HCT116 (cell line): Measurements from ENCODE around the gene EIF1AD. TPM values are rescaled to one million over a fixed set of nuclear protein-coding genes. Genes with fewer than 3 reads are reported as not detected.

Experiments used
- ATAC-seq: fragments of 200-7000 bp; cut with Tn5 transposase; 2 replicates; pipeline ENCODE4 v1.9.1; 2020; ENCODE audit warnings: mild to moderate bottlenecking, moderate library complexity
- BruUV-seq: library from RNA; stranded (reverse); fragments of 400-500 nt; replicated peaks from 2 replicates; lab custom pipeline; 2021; lab: Mats Ljungman, UMichigan
- CTCF ChIA-PET: fragments of 300-600 bp; sonication (Branson Sonifier 250); formaldehyde crosslinking; loops from one replicate; lab custom pipeline; 2021; ENCODE audit warnings: antibody characterized with exemption; lab: Charles Lee
- POLR2A ChIA-PET: fragments of 300-600, 350-600 bp; sonication (Branson Sonifier 250); formaldehyde crosslinking; loops from one replicate; lab custom pipeline; 2021; ENCODE audit warnings: antibody characterized with exemption; lab: Charles Lee
- RAD21 ChIA-PET, 2 experiments: fragments of 300-600 bp; sonication (Branson Sonifier 250); formaldehyde crosslinking; loops; one replicate each; lab custom pipeline; 2023; ENCODE audit warnings: low total read pairs in 2 of 2; ENCODE audit not compliant: uncharacterized antibody in 2 of 2, unreplicated experiment in 2 of 2, low non-redundant PET in 1 of 2; lab: Charles Lee
- DNase-seq: peaks from one replicate; pipeline ENCODE4 v3.0.0-alpha.2; 2010; ENCODE audit warnings: low read depth, low spot score
- H2AFZ ChIP-seq: fragments of 200-600 bp; shearing (Covaris generic), sonication (generic); 2 replicates; pipeline ENCODE4 v1.6.1; 2017; ENCODE audit warnings: low read depth, mixed run types, mixed read lengths, antibody characterized with exemption, low read length; ENCODE audit not compliant: poor library complexity, severe bottlenecking
- H3K27ac ChIP-seq: 2 replicates; pipeline ENCODE4 v1.5.1; 2012; ENCODE audit warnings: low read depth, low read length
- H3K27me3 ChIP-seq: fragments of 200-600 bp; sonication (generic); 2 replicates; pipeline ENCODE4 v1.6.1; 2016; ENCODE audit warnings: mixed run types, low read length, mixed read lengths; ENCODE audit not compliant: insufficient read depth
- H3K36me3 ChIP-seq, 2 experiments: fragments of 200-500 bp in 1 of 2; fragments of 200-600 bp in 1 of 2; sonication (Bioruptor generic) in 1 of 2; sonication (generic) in 1 of 2; 2 replicates each; pipeline versions ENCODE4 v1.5.1 to v1.6.1; 2014 to 2016; ENCODE audit warnings: low read length in 2 of 2, inconsistent platforms in 1 of 2, mixed read lengths in 1 of 2, mixed run types in 1 of 2; ENCODE audit not compliant: insufficient read depth in 2 of 2, control insufficient read depth in 1 of 2
- H3K4me1 ChIP-seq, 2 experiments: fragments of 200-600 bp in 1 of 2; sonication (generic) in 1 of 2; 2 replicates each; pipeline versions ENCODE4 v1.5.1 to v1.6.1; 2012 to 2017; ENCODE audit warnings: low read length in 2 of 2, inconsistent platforms in 1 of 2, mild to moderate bottlenecking in 1 of 2, mixed read lengths in 1 of 2, mixed run types in 1 of 2, moderate library complexity in 1 of 2; ENCODE audit not compliant: insufficient read depth in 2 of 2, control insufficient read depth in 1 of 2
- H3K4me2 ChIP-seq: fragments of 200-600 bp; sonication (generic); 2 replicates; pipeline ENCODE4 v1.6.1; 2017; ENCODE audit warnings: mixed run types, low read length, mixed read lengths
- H3K4me3 ChIP-seq, 2 experiments: fragments of 200-600 bp in 1 of 2; sonication (generic) in 1 of 2; replicated peaks in 1 of 2; 2 replicates each; pipeline ENCODE4 v1.5.1; 2011 to 2016; ENCODE audit warnings: low read length in 2 of 2, control low read depth in 1 of 2, low read depth in 1 of 2, mild to moderate bottlenecking in 1 of 2, mixed read lengths in 1 of 2, mixed run types in 1 of 2
- H3K79me2 ChIP-seq: fragments of 200-600 bp; sonication (generic); 2 replicates; pipeline ENCODE4 v1.6.1; 2017; ENCODE audit warnings: mild to moderate bottlenecking, mixed run types, low read length, moderate library complexity, mixed read lengths; ENCODE audit not compliant: insufficient read depth
- H3K9ac ChIP-seq: fragments of 200-600 bp; sonication (generic); 2 replicates; pipeline ENCODE4 v1.6.1; 2016; ENCODE audit warnings: low read length, mixed read lengths
- H3K9me2 ChIP-seq: fragments of 200-600 bp; sonication (generic), shearing (Covaris generic); 2 replicates; pipeline ENCODE4 v1.6.1; 2017; ENCODE audit warnings: mixed run types, mild to moderate bottlenecking, moderate library complexity; ENCODE audit not compliant: insufficient read depth
- H3K9me3 ChIP-seq, 2 experiments: fragments of 200-500 bp in 1 of 2; fragments of 200-600 bp in 1 of 2; sonication (Bioruptor generic) in 1 of 2; sonication (generic) in 1 of 2; 2 replicates each; pipeline ENCODE4 v1.6.1; 2014 to 2017; ENCODE audit warnings: low read length in 2 of 2, mixed read lengths in 2 of 2, inconsistent platforms in 1 of 2, low read depth in 1 of 2, mild to moderate bottlenecking in 1 of 2, mixed run types in 1 of 2, moderate library complexity in 1 of 2; ENCODE audit not compliant: control insufficient read depth in 1 of 2, insufficient read depth in 1 of 2
- H4K20me1 ChIP-seq: fragments of 200-600 bp; sonication (generic), shearing (Covaris generic); 2 replicates; pipeline ENCODE4 v1.6.1; 2017; ENCODE audit warnings: mixed run types, mild to moderate bottlenecking, moderate library complexity; ENCODE audit not compliant: insufficient read depth
- CBX3 ChIP-seq: IDR thresholded peaks from 2 replicates; pipeline ENCODE4 v1.6.1; 2012; ENCODE audit warnings: low read depth
- POLR2A ChIP-seq: IDR thresholded peaks from 2 replicates; pipeline ENCODE4 v1.7.0; 2011; ENCODE audit warnings: borderline replicate concordance; ENCODE audit not compliant: insufficient read depth, insufficient read length; ENCODE audit errors: extremely low read depth
- RAD21 ChIP-seq: IDR thresholded peaks from 2 replicates; pipeline ENCODE4 v1.6.1; 2012; ENCODE audit warnings: low read depth, mild to moderate bottlenecking
- REST ChIP-seq: IDR thresholded peaks from 2 replicates; pipeline ENCODE4 v1.6.1; 2012; ENCODE audit warnings: low read depth
- TCF7L2 ChIP-seq: IDR thresholded peaks from 2 replicates; pipeline ENCODE4 v1.7.0; 2011; ENCODE audit warnings: borderline replicate concordance, inconsistent platforms; ENCODE audit not compliant: insufficient read depth, insufficient read length; ENCODE audit errors: extremely low read depth
- ZFX ChIP-seq: fragments of 450-650 bp; IDR thresholded peaks from 2 replicates; pipeline ENCODE4 v1.6.1; 2017
- intact Hi-C: fragments of 100-400 bp; cut with micrococcal nuclease; formaldehyde crosslinking; loops from 2 replicates; pipeline ENCODE4 v1.10.0; 2022
- total RNA-seq: library from RNA; stranded (reverse); gene quantifications from one replicate; pipeline ENCODE4 v1.2.1, GENCODE V29; 2021; ENCODE audit not compliant: unreplicated experiment
- TF ChIP-seq, protein P1 (sequence below): IDR thresholded peaks from 2 replicates; pipeline ENCODE4 v1.6.1; 2012

Gene EIF1AD
- total RNA-seq, 1 experiment from 2014 or later = 45.5 TPM

DNA sequence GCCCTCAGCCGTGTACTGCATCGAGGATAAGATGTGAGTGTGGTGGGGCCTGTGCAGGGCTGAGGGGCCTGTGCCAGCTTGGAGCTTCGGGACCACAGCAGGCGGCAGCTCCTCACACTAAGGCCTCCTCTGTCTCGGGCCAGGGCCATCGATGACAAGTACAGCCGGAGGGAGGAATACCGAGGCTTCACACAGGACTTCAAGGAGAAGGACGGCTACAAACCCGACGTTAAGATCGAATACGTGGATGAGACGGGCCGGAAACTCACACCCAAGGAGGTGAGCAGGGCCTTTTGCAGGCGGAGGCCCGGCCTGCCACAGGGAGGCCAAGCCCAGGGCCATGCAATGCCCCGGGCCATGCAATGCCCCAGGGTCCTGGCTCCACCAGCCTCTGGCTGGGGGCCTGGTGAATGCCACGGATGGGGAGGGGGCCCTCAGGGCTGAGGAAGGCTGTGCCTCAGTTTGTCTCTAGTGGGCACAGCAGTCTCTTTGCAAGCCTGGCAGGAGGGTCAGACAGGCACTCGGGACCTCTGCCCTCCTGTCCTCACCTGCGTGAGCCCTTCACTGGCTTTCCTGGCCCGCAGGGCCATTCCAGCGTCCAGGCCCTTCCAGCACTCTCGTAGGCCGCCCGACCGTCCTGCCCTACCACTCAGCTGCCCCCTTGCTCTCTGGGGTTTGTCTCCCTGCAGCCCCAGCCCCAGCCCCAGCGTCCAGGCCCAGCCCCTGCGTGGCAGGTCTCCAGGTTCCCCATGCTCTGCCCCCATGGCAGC lies 24.2 kb downstream of the EIF1AD start:
- H3K27ac ChIP-seq = no peak overlapping the region
- no peak overlapping the region for H3K4me2 ChIP-seq
- no peaks in the 10 kb centered on the region for H4K20me1 ChIP-seq
- ChIA-PET CTCF (no interaction called here), RAD21 (no interaction called here)
- no peaks in the 10 kb centered on the region for H3K9me3 ChIP-seq
- no TSS peak for BruUV-seq
- peaks cover 6 to 7% of the 10 kb centered on the region in 2 experiments; a peak in 2 of 4 replicates for H3K36me3 ChIP-seq
- H3K27me3 ChIP-seq = no peaks in the 10 kb centered on the region
- H2AFZ ChIP-seq = no peak overlapping the region
- no peaks in the 10 kb centered on the region for H3K9me2 ChIP-seq
- H3K4me1 ChIP-seq = no peaks in the 10 kb centered on the region
- no peak for ATAC-seq
- TF ChIP-seq, protein P1, sequence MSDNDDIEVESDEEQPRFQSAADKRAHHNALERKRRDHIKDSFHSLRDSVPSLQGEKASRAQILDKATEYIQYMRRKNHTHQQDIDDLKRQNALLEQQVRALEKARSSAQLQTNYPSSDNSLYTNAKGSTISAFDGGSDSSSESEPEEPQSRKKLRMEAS = no peak
- TF ChIP-seq ZFX = 0 out of 2 replicates have a peak, but pooled peaks have one; percentile 16
- TF ChIP-seq, all 23 proteins: peak for 1
- POLR2A ChIA-PET = no interaction called here
- intact Hi-C loops = no loop called here
- no peak overlapping the region for H3K4me3 ChIP-seq
- H3K9ac ChIP-seq = no peak overlapping the region
- H3K79me2 ChIP-seq = no peaks in the 10 kb centered on the region
- no peak for DNase-seq

GRCh38 chr11:65976216-65977176 lies 25.5 kb downstream of the EIF1AD start:
- Histone ChIP-seq H3K4me3 (no peak overlapping the region), H4K20me1 (no peaks in the 10 kb centered on the region), H3K36me3 (peaks cover 6 to 10% of the 10 kb centered on the region in 2 experiments; a peak in 3 of 4 replicates), H3K4me1 (no peaks in the 10 kb centered on the region), H3K9me2 (no peaks in the 10 kb centered on the region), H3K9ac (no peak overlapping the region)
- ATAC-seq = no peak
- no TSS peak for BruUV-seq
- no peak for TF ChIP-seq RAD21
- TF ChIP-seq CBX3 = no peak
- no peak for TF ChIP-seq POLR2A
- TF ChIP-seq REST = no peak
- TF ChIP-seq, protein P1 = no peak
- TF ChIP-seq ZFX = no peak
- no peak for TF ChIP-seq TCF7L2
- TF ChIP-seq, all 23 proteins: peak for 0
- no peak for DNase-seq
- CTCF ChIA-PET = no interaction called here
- no peaks in the 10 kb centered on the region for H3K9me3 ChIP-seq
- no peak overlapping the region for H3K4me2 ChIP-seq
- POLR2A ChIA-PET = no interaction called here
- intact Hi-C loops = no loop called here
- no peak overlapping the region for H2AFZ ChIP-seq
- no peak overlapping the region; the same call in 1 of the 2 replicates for H3K27ac ChIP-seq
- RAD21 ChIA-PET = no interaction called here
- H3K27me3 ChIP-seq = no peaks in the 10 kb centered on the region
- no peaks in the 10 kb centered on the region for H3K79me2 ChIP-seq
